Measurements from ENCODE around the gene GRK2.
A peak's percentile ranks its signal among the peaks of the same experiment; 100 is the strongest.

Gene GRK2

GRCh38 chr11:67282876-67283371, 16.7 kb downstream of the GRK2 start:
- H3K27ac ChIP-seq, result peak overlapping the region; percentile 14; the same call in 1 of the 2 replicates

GRCh38 chr11:67283481-67283963, 17.2 kb downstream of the GRK2 start:
- TF ChIP-seq CTCF (conservative IDR thresholded peaks at IDR 0.05), result no peak
- H3K27ac ChIP-seq, result peak overlapping the region; percentile 14; the same call in 1 of the 2 replicates

More at GRCh38 chr11:67282876-67283371, 16.7 kb downstream of the GRK2 start:
- no peak for TF ChIP-seq CTCF (conservative IDR thresholded peaks at IDR 0.05)

GRCh38 chr11:67284811-67285540, 18.7 kb downstream of the GRK2 start:
- no peak for TF ChIP-seq CTCF (conservative IDR thresholded peaks at IDR 0.05)
- peak overlapping the region; percentile 99 for H3K27ac ChIP-seq

- peak overlapping the region; percentile 99 for H3K27ac ChIP-seq
- no peak for TF ChIP-seq CTCF (conservative IDR thresholded peaks at IDR 0.05)
Measured at GRCh38 chr11:67285541-67286498, 19.5 kb downstream of the GRK2 start.

- peak; percentile 36; the same call in 1 of the 2 replicates for TF ChIP-seq CTCF (conservative IDR thresholded peaks at IDR 0.05)
- peak overlapping the region; percentile 99 for H3K27ac ChIP-seq
Measured at GRCh38 chr11:67286621-67287333, 20.5 kb downstream of the GRK2 start.

GRCh38 chr11:67287355-67288197, 21.3 kb downstream of the GRK2 start:
- TF ChIP-seq CTCF (conservative IDR thresholded peaks at IDR 0.05), result no peak
- H3K27ac ChIP-seq, result peak overlapping the region; percentile 99
